H1 (cell line): ENCODE data around the gene DENND5B. TPM values are rescaled to one million over a fixed set of nuclear protein-coding genes. Genes with fewer than 3 reads are reported as not detected.

ENCODE experiments used
- CBX8 ChIP-seq: fragments of 300-800, 300-1000 bp; sonication (generic); IDR thresholded peaks from 2 replicates; pipeline ENCODE4 v1.7.1; 2016; ENCODE audit warnings: low read depth, low read length, borderline replicate concordance
- CEBPB ChIP-seq: IDR thresholded peaks from 2 replicates; pipeline ENCODE4 v1.6.1; 2012; ENCODE audit warnings: low read depth, low read length
- EP300 ChIP-seq, 2 experiments: IDR thresholded peaks; 1 replicate in 1 of 2; 2 replicates in 1 of 2; pipeline ENCODE4 v1.6.1; 2011 to 2012; ENCODE audit warnings: low read depth in 2 of 2, low read length in 2 of 2, mild to moderate bottlenecking in 2 of 2, borderline replicate concordance in 1 of 2, inconsistent platforms in 1 of 2, moderate library complexity in 1 of 2
- EZH2 ChIP-seq: fragments of 200-600 bp; sonication (generic); IDR thresholded peaks from 2 replicates; pipeline ENCODE4 v1.7.1; 2012; ENCODE audit warnings: low read depth, mild to moderate bottlenecking, moderate library complexity, low read length, inconsistent platforms; ENCODE audit not compliant: severe bottlenecking
- FOSL1 ChIP-seq: IDR thresholded peaks from 2 replicates; pipeline ENCODE4 v1.6.1; 2011; ENCODE audit warnings: mild to moderate bottlenecking, low read depth, low read length, moderate library complexity; ENCODE audit not compliant: insufficient read depth
- GTF2F1 ChIP-seq: IDR thresholded peaks from 2 replicates; pipeline ENCODE4 v1.6.1; 2012; ENCODE audit warnings: low read depth, low read length, improper control_type of control experiment, borderline replicate concordance
- RAD21 ChIP-seq, 2 experiments: IDR thresholded peaks in 1 of 2; conservative IDR thresholded peaks in 1 of 2; 2 replicates each; pipeline ENCODE4 v1.6.1; 2011; ENCODE audit warnings: low read depth in 2 of 2, low read length in 2 of 2, improper control_type of control experiment in 1 of 2, inconsistent platforms in 1 of 2, mild to moderate bottlenecking in 1 of 2, moderate library complexity in 1 of 2
- SAP30 ChIP-seq: fragments of 300-600 bp; sonication (generic); IDR thresholded peaks from 2 replicates; pipeline ENCODE4 v1.7.1; 2012; ENCODE audit warnings: low read length, moderate library complexity, mild to moderate bottlenecking, inconsistent platforms; ENCODE audit not compliant: insufficient read depth, insufficient replicate concordance
- SUZ12 ChIP-seq: fragments of 200-600 bp; sonication (generic); IDR thresholded peaks from 2 replicates; pipeline ENCODE4 v1.6.1; 2012; ENCODE audit warnings: mild to moderate bottlenecking, inconsistent platforms, low read length, moderate library complexity, mixed read lengths
- TCF12 ChIP-seq: IDR thresholded peaks from 2 replicates; pipeline ENCODE4 v1.6.1; 2011; ENCODE audit warnings: low read depth, mild to moderate bottlenecking, low read length
- ZNF274 ChIP-seq: IDR thresholded peaks from 2 replicates; pipeline ENCODE4 v1.7.0; 2012; ENCODE audit warnings: low read length, borderline replicate concordance; ENCODE audit errors: extremely low read depth
- polyA plus RNA-seq, 7 experiments: library from polyadenylated mRNA; depleted of rRNA in 3 of 7; stranded (reverse) in 5 of 7; unstranded in 2 of 7; fragments of >200 nt in 5 of 7; fragments of 200-250 nt in 2 of 7; gene quantifications; 1 replicate in 5 of 7; 2 replicates in 1 of 7; 4 replicates in 1 of 7; pipeline versions ENCODE4 v1.2.1 to v1.2.3, GENCODE V29; 2011 to 2013; ENCODE audit warnings: missing spikeins in 2 of 7, mixed read lengths in 2 of 7
- total RNA-seq: library from RNA; stranded (reverse); fragmentation: NEBNext Ultra II Directional; extraction: Animal tissue kit (Norgen Biotek cat#: 25700); gene quantifications from 2 replicates; pipeline ENCODE4 v1.2.1, GENCODE V29; 2021
- TF ChIP-seq, protein P1 (sequence below), 3 experiments: IDR thresholded peaks; 1 replicate in 2 of 3; 2 replicates in 1 of 3; pipeline versions ENCODE4 v1.5.1 to v1.6.1; 2011; ENCODE audit warnings: low read length in 3 of 3, mild to moderate bottlenecking in 3 of 3, inconsistent platforms in 2 of 3, low read depth in 1 of 3, moderate library complexity in 1 of 3; ENCODE audit not compliant: insufficient read depth in 1 of 3; ENCODE audit errors: control extremely low read depth in 1 of 3

Gene DENND5B
- total and polyA plus RNA-seq, 2 of the 8 experiments (the other 6 are each of a cell fraction or from before 2014, with no cell fraction given) = 13.4 to 20.2 TPM

DNA sequence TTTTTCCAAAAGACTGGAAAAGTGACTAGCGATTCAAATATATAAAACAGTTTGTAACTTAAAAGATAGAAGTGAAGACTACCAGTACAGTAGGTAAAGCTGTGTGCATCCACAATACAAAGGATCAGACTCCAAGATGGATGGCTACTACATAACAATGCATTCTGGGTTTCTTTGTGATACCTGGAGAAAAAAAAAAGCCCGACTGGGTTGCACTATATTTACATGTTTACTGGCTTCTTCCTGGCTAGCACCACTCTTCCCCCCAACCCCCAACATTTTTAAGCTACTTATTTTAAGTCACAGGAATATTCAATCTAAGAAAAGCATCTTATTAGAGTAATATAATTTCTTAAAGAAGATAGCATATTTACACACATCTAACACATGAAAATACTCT lies 203.9 kb downstream of the DENND5B start (continued):
- TF ChIP-seq CEBPB = no peak
- TF ChIP-seq FOSL1 = no peak
- no peak for TF ChIP-seq EZH2
- TF ChIP-seq ZNF274 = no peak
- no peak for TF ChIP-seq SAP30
- TF ChIP-seq, protein P1, sequence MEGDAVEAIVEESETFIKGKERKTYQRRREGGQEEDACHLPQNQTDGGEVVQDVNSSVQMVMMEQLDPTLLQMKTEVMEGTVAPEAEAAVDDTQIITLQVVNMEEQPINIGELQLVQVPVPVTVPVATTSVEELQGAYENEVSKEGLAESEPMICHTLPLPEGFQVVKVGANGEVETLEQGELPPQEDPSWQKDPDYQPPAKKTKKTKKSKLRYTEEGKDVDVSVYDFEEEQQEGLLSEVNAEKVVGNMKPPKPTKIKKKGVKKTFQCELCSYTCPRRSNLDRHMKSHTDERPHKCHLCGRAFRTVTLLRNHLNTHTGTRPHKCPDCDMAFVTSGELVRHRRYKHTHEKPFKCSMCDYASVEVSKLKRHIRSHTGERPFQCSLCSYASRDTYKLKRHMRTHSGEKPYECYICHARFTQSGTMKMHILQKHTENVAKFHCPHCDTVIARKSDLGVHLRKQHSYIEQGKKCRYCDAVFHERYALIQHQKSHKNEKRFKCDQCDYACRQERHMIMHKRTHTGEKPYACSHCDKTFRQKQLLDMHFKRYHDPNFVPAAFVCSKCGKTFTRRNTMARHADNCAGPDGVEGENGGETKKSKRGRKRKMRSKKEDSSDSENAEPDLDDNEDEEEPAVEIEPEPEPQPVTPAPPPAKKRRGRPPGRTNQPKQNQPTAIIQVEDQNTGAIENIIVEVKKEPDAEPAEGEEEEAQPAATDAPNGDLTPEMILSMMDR (IDR thresholded peaks at IDR 0.05; ENCODE audit: control extremely low read depth in 1 of 3, insufficient read depth in 1 of 3, low read depth in 1 of 3, low read length in 3 of 3) = no peak
- no peak for TF ChIP-seq GTF2F1
- TF ChIP-seq CBX8 = no peak
- TF ChIP-seq TCF12 = no peak
- 0 out of 4 replicates have a peak, but pooled peaks of 1 of the 2 experiments have one; percentile 3 for TF ChIP-seq RAD21 (IDR thresholded peaks at IDR 0.05 in 1 of 2, conservative IDR thresholded peaks at IDR 0.05 in 1 of 2; ENCODE audit: low read depth in 2 of 2, low read length in 2 of 2)
- TF ChIP-seq EP300 (IDR thresholded peaks at IDR 0.05; ENCODE audit: borderline replicate concordance in 1 of 2, low read depth in 2 of 2, low read length in 2 of 2) = no peak
- no peak for TF ChIP-seq SUZ12
